ENCODE data around the gene TRAIP.

The TRAIP gene

GRCh38 chr3:49867871-49868321 is 11.5 kb upstream of the TRAIP start:
- Histone ChIP-seq H3K4me3 (replicated peaks; ENCODE audit: low read depth, low read length) (no peak overlapping the region), H3K36me3 (ENCODE audit: control insufficient read depth, insufficient read depth, low read length) (no peaks in the 10 kb centered on the region), H3K27me3 (replicated peaks; ENCODE audit: control insufficient read depth, insufficient read depth, low read length) (peaks cover 7% of the 10 kb centered on the region)
- TF ChIP-seq CTCF (IDR thresholded peaks at IDR 0.05; ENCODE audit: insufficient read depth, low read length, poor library complexity, severe bottlenecking) = no peak
- DNase-seq (ENCODE audit: extremely low read depth, insufficient read length) = no peak

- TF ChIP-seq CTCF (IDR thresholded peaks at IDR 0.05; ENCODE audit: insufficient read depth, low read length, poor library complexity, severe bottlenecking) = no peak
- DNase-seq (ENCODE audit: extremely low read depth, insufficient read length) = no peak
- Histone ChIP-seq H3K36me3 (ENCODE audit: control insufficient read depth, insufficient read depth, low read length) (no peaks in the 10 kb centered on the region), H3K27me3 (replicated peaks; ENCODE audit: control insufficient read depth, insufficient read depth, low read length) (peaks cover 7% of the 10 kb centered on the region), H3K4me3 (replicated peaks; ENCODE audit: low read depth, low read length) (no peak overlapping the region)
These were observed 11.0 kb upstream of the TRAIP start for GRCh38 chr3:49867400-49867799.

GRCh38 chr3:49865198-49865784 is 8.9 kb upstream of the TRAIP start:
- TF ChIP-seq CTCF (IDR thresholded peaks at IDR 0.05; ENCODE audit: insufficient read depth, low read length, poor library complexity, severe bottlenecking) = no peak
- Histone ChIP-seq H3K4me3 (replicated peaks; ENCODE audit: low read depth, low read length) (no peak overlapping the region), H3K27me3 (replicated peaks; ENCODE audit: control insufficient read depth, insufficient read depth, low read length) (peaks cover 7% of the 10 kb centered on the region), H3K36me3 (ENCODE audit: control insufficient read depth, insufficient read depth, low read length) (no peaks in the 10 kb centered on the region)
- DNase-seq (ENCODE audit: extremely low read depth, insufficient read length) = no peak

GRCh38 chr3:49864505-49864904 is 8.1 kb upstream of the TRAIP start:
- Histone ChIP-seq H3K27me3 (replicated peaks; ENCODE audit: control insufficient read depth, insufficient read depth, low read length) (peaks cover 7% of the 10 kb centered on the region), H3K4me3 (replicated peaks; ENCODE audit: low read depth, low read length) (no peak overlapping the region), H3K36me3 (ENCODE audit: control insufficient read depth, insufficient read depth, low read length) (no peaks in the 10 kb centered on the region)
- no peak for DNase-seq (ENCODE audit: extremely low read depth, insufficient read length)
- TF ChIP-seq CTCF (IDR thresholded peaks at IDR 0.05; ENCODE audit: insufficient read depth, low read length, poor library complexity, severe bottlenecking) = no peak

- no peak for DNase-seq (ENCODE audit: extremely low read depth, insufficient read length)
- Histone ChIP-seq H3K4me3 (replicated peaks; ENCODE audit: low read depth, low read length) (no peak overlapping the region), H3K27me3 (replicated peaks; ENCODE audit: control insufficient read depth, insufficient read depth, low read length) (no peaks in the 10 kb centered on the region; the same call in 1 of the 2 replicates), H3K36me3 (ENCODE audit: control insufficient read depth, insufficient read depth, low read length) (no peaks in the 10 kb centered on the region)
- TF ChIP-seq CTCF (IDR thresholded peaks at IDR 0.05; ENCODE audit: insufficient read depth, low read length, poor library complexity, severe bottlenecking) = no peak
These were observed 3.4 kb upstream of the TRAIP start for GRCh38 chr3:49859576-49860305.
